HG02970 (cell line): ENCODE results near the gene CACNG3.

Experiments used
- ATAC-seq: cut with Tn5 transposase; IDR thresholded peaks from one replicate; pipeline ENCODE4 v1.9.1; 2021; ENCODE audit warnings: mild to moderate bottlenecking, moderate library complexity, moderate number of reproducible peaks; ENCODE audit not compliant: unreplicated experiment, low FRiP score

The CACNG3 gene

GRCh38 chr16:24381470-24382118, 125.5 kb downstream of the CACNG3 start:
- ATAC-seq: no peak

- no peak for ATAC-seq
Measured at GRCh38 chr16:24382762-24383407, 126.8 kb downstream of the CACNG3 start.

GRCh38 chr16:24394341-24394740, 138.2 kb downstream of the CACNG3 start:
- ATAC-seq: no peak

GRCh38 chr16:24396350-24397271, 140.5 kb downstream of the CACNG3 start:
- no peak for ATAC-seq

GRCh38 chr16:24409045-24409444, 152.9 kb downstream of the CACNG3 start:
- ATAC-seq: no peak
